ENCODE data around the gene TTC17. TPM values are rescaled to one million over a fixed set of nuclear protein-coding genes. Genes with fewer than 3 reads are reported as not detected.

Gene TTC17
- total and polyA plus RNA-seq, 2 of the 8 experiments (the other 6 are each of a cell fraction or from before 2014, with no cell fraction given) = 65.1 to 80.1 TPM

GRCh38 chr11:43541993-43542392 lies 183.3 kb downstream of the TTC17 start:
- Histone ChIP-seq H3K18ac (ENCODE audit: extremely low read depth, low read length) (no peak overlapping the region), H3K4me1 (replicated peaks in 1 of 4; ENCODE audit: control insufficient read depth in 3 of 4, insufficient read depth in 4 of 4, low read length in 3 of 4) (peaks cover 2 to 6% (median 5%) of the 10 kb centered on the region in 4 experiments; a peak in 6 of 7 replicates), H3K9me3 (ENCODE audit: insufficient read depth in 2 of 2, low read depth in 1 of 2, low read length in 1 of 2) (peaks cover 0 to 5% of the 10 kb centered on the region in 2 experiments; a peak in 2 of 4 replicates), H4K5ac (ENCODE audit: insufficient read length, low read depth, low read length) (no peak overlapping the region), H2BK20ac (ENCODE audit: low read length) (no peak overlapping the region), H3K14ac (ENCODE audit: insufficient read length) (no peak overlapping the region), H2BK120ac (replicated peaks; ENCODE audit: low read depth, low read length) (no peak overlapping the region), H2AFZ (ENCODE audit: low read length) (no peak overlapping the region), H3K56ac (replicated peaks; ENCODE audit: insufficient read length, low read depth, low read length) (no peak overlapping the region), H4K8ac (ENCODE audit: extremely low read depth, insufficient read depth, low read length) (no peak overlapping the region), H3K27ac (ENCODE audit: low read depth, low read length) (no peak overlapping the region), H2BK15ac (ENCODE audit: low read length) (no peak overlapping the region), H2BK5ac (ENCODE audit: low read depth, low read length) (no peak overlapping the region), H3K4me2 (ENCODE audit: insufficient read depth in 1 of 2, low read depth in 2 of 2, low read length in 2 of 2) (no peak overlapping the region), H3K36me3 (ENCODE audit: control insufficient read depth in 2 of 4, insufficient read depth in 4 of 4, low read length in 3 of 4) (no peaks in the 10 kb centered on the region), H4K20me1 (replicated peaks in 1 of 2; ENCODE audit: control insufficient read depth in 1 of 2, insufficient read depth in 2 of 2, low read length in 2 of 2) (no peaks in the 10 kb centered on the region), H3K4me3 (ENCODE audit: extremely low read depth in 1 of 4, insufficient read depth in 2 of 4, low read depth in 3 of 4, low read length in 4 of 4) (no peak overlapping the region), H3K79me2 (ENCODE audit: control insufficient read depth in 1 of 2, insufficient read depth in 2 of 2, low read length in 2 of 2) (no peaks in the 10 kb centered on the region), H3K79me1 (ENCODE audit: low read depth, low read length) (no peaks in the 10 kb centered on the region), H3K27me3 (replicated peaks in 1 of 4; ENCODE audit: control insufficient read depth in 3 of 4, extremely low read depth in 1 of 4, insufficient read depth in 3 of 4, low read length in 3 of 4) (peaks cover 8 to 20% (median 12%) of the 10 kb centered on the region in 4 experiments), H2AK5ac (ENCODE audit: low read depth, low read length) (no peak overlapping the region), H3K23ac (ENCODE audit: insufficient read length) (no peak overlapping the region), H3K4ac (replicated peaks; ENCODE audit: insufficient read length, low read depth, low read length) (no peak overlapping the region), H4K91ac (replicated peaks; ENCODE audit: insufficient read length, low read length) (no peak overlapping the region), H2BK12ac (ENCODE audit: low read depth, low read length) (no peak overlapping the region), H3K23me2 (ENCODE audit: low read depth, low read length) (no peaks in the 10 kb centered on the region; the same call in 1 of the 2 replicates), H3K9ac (replicated peaks in 1 of 4; ENCODE audit: extremely low read depth in 1 of 4, low read depth in 3 of 4, low read length in 3 of 4) (no peak overlapping the region)
- POLR2A ChIA-PET (ENCODE audit: partially characterized antibody) = no interaction called here
- CTCF ChIA-PET (ENCODE audit: partially characterized antibody) = interaction anchor here (1.1 to 34.3 kb wide), 6 partner anchors 9 to 45 kb away, joined by 3 to 646 read pairs (median 4); no protein-coding TSS in a partner anchor
- FAIRE-seq (no peak), DNase-seq (ENCODE audit: low read depth in 1 of 2, low spot score in 2 of 2) (no peak)
- WGBS, 2 experiments (ENCODE audit: extremely low coverage in 1 of 2, insufficient coverage in 1 of 2, insufficient read length in 1 of 2, insufficient replicate concordance in 2 of 2, low coverage in 1 of 2, low lambda C conversion rate in 2 of 2, missing lambda C conversion rate in 1 of 2) = 93% methylated on average over 2 of the region's 2 CpGs; no CpG with 5 or more reads in 1 of the 2 experiments
- TF ChIP-seq KDM1A (IDR thresholded peaks at IDR 0.05; ENCODE audit: borderline replicate concordance, low read length) (no peak), TAF1 (IDR thresholded peaks at IDR 0.05; ENCODE audit: low read depth, low read length) (no peak)

Data from H1 (cell line).